AG10803 (cell line): Measurements from ENCODE around the gene C17orf113.

Experiments
- DNase-seq: peaks from one replicate; pipeline ENCODE4 v3.0.0; 2010; ENCODE audit warnings: low read depth
- H3K4me3 ChIP-seq: 2 replicates; pipeline ENCODE4 v1.5.1; 2011; ENCODE audit warnings: mild to moderate bottlenecking, low read length, control low read depth
- TF ChIP-seq, protein P1 (sequence below): conservative IDR thresholded peaks from 2 replicates; pipeline ENCODE4 v1.5.1; 2011; ENCODE audit warnings: mild to moderate bottlenecking, low read length, control low read depth, inconsistent platforms

Gene C17orf113

GRCh38 chr17:42050393-42051012 is at the start of gene C17orf113:
Gene C17orf113, minus strand, starts transcription at chr17:42050601. Its CDS starts 7,225 bp downstream, at chr17:42043376.
- peak; percentile 21 for DNase-seq

GRCh38 chr17:42098730-42099399 is 48.5 kb upstream of the C17orf113 start:
- no peak overlapping the region for H3K4me3 ChIP-seq
- TF ChIP-seq, protein P1, sequence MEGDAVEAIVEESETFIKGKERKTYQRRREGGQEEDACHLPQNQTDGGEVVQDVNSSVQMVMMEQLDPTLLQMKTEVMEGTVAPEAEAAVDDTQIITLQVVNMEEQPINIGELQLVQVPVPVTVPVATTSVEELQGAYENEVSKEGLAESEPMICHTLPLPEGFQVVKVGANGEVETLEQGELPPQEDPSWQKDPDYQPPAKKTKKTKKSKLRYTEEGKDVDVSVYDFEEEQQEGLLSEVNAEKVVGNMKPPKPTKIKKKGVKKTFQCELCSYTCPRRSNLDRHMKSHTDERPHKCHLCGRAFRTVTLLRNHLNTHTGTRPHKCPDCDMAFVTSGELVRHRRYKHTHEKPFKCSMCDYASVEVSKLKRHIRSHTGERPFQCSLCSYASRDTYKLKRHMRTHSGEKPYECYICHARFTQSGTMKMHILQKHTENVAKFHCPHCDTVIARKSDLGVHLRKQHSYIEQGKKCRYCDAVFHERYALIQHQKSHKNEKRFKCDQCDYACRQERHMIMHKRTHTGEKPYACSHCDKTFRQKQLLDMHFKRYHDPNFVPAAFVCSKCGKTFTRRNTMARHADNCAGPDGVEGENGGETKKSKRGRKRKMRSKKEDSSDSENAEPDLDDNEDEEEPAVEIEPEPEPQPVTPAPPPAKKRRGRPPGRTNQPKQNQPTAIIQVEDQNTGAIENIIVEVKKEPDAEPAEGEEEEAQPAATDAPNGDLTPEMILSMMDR: no peak
- DNase-seq: no peak

More at GRCh38 chr17:42050393-42051012, at the start of gene C17orf113:
- TF ChIP-seq, protein P1: no peak
- peak within 1 kb of the TSS; percentile 46 for H3K4me3 ChIP-seq

DNA sequence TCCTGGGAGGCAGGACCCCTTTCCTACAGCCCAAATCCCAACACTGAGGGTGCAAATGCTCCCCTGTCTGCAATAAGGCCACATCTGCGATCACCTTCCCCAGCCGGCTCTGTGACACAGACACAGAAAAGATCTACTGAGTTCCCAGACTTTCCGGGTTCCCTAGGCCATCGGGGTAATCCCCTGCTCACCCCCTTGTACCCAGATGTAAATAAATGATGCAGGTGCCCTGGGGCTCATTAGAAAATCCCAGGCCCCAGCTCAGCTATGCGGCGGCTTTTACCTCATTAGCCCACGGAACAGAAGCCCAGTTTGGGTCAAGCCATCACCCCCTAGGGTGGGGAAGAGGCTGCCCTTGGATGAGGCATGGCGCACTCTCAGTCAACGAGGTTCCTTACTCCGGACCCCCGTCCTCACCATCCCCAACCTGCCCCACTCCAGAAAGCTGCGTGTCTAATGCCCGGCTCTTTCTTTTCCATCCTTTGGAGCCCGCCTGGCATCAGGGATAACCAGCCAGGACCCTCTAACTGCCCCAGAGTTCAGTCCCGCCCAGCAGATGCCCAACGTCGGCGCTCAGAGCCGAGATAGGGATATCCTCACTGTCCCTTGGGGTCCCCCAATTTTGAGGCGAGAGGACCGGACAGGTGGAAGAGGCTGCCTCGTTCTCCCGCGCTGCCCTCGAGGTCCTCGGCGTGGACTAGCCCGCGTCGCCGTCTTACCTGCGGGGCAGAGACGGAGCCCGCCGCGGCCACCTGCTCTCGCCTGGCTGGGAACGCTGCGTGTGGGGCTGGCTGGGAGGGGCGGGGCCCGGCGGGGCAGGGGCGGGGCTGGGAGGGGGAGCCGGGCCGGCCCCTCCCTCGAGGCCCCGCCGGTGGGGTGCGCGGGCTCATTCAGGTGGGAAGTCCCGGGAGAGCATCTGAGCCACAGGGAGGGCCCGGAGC is 47.6 kb upstream of the C17orf113 start, which contains the start of gene ZNF385C:
Gene ZNF385C, minus strand, starts transcription at position 783 of the 941 bp plus-strand sequence. CDS start 35,417 bp downstream, outside the sequence.
- H3K4me3 ChIP-seq: no peak within 1 kb of the TSS
- TF ChIP-seq, protein P1: no peak
- no peak for DNase-seq

GRCh38 chr17:42096360-42097111 is 46.1 kb upstream of the C17orf113 start:
- TF ChIP-seq, protein P1: no peak
- H3K4me3 ChIP-seq: no peak overlapping the region
- no peak for DNase-seq

- TF ChIP-seq, protein P1: no peak
- DNase-seq: no peak
- no peak overlapping the region for H3K4me3 ChIP-seq
These were observed 44.1 kb upstream of the C17orf113 start for GRCh38 chr17:42094375-42095069.

DNA sequence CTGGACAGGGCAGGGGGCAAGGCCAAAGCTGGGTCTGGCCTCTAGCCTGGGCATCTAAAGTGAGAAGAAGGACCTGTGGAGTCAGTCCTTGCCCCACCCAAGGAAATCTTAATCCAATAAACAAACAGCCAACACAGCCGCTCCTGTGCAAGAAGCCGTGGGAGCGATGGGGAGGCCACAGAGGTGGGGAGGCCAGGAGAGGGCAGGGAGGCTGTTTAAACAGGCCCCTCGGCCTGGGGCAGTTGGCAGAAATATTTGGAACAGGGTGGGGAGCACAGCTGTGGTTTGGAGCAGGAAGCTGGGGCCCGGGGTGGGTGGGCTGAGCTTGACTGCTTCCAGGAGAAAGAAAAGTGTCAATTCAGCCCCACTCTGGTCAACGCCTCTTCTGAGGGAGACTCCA is 42.5 kb upstream of the C17orf113 start:
- H3K4me3 ChIP-seq: no peak overlapping the region
- TF ChIP-seq, protein P1: no peak
- DNase-seq: no peak
